ENCODE measurements around the gene ZNF485.

GRCh38 chr10:43574906-43575305 is 31.3 kb upstream of the ZNF485 start:
- TF ChIP-seq EP300 (IDR thresholded peaks at IDR 0.05), result no peak
- TF ChIP-seq, protein P1, sequence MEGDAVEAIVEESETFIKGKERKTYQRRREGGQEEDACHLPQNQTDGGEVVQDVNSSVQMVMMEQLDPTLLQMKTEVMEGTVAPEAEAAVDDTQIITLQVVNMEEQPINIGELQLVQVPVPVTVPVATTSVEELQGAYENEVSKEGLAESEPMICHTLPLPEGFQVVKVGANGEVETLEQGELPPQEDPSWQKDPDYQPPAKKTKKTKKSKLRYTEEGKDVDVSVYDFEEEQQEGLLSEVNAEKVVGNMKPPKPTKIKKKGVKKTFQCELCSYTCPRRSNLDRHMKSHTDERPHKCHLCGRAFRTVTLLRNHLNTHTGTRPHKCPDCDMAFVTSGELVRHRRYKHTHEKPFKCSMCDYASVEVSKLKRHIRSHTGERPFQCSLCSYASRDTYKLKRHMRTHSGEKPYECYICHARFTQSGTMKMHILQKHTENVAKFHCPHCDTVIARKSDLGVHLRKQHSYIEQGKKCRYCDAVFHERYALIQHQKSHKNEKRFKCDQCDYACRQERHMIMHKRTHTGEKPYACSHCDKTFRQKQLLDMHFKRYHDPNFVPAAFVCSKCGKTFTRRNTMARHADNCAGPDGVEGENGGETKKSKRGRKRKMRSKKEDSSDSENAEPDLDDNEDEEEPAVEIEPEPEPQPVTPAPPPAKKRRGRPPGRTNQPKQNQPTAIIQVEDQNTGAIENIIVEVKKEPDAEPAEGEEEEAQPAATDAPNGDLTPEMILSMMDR (IDR thresholded peaks at IDR 0.05), result no peak
- no peak for TF ChIP-seq POLR2A (IDR thresholded peaks at IDR 0.05)
- TF ChIP-seq POLR2AphosphoS5 (IDR thresholded peaks at IDR 0.05), result no peak

All from suprapubic skin (tissue), 4 donors.